Endothelial cell of umbilical vein (primary cell): Measurements from ENCODE around the gene P3H2. TPM values are rescaled to one million over a fixed set of nuclear protein-coding genes. Genes with fewer than 3 reads are reported as not detected.

Source experiments
- BruUV-seq: library from RNA; stranded (reverse); fragments of 400-500 nt; replicated peaks from 2 replicates; lab custom pipeline; 2021; lab: Mats Ljungman, UMichigan
- CTCF ChIA-PET: fragments of 300-600, 350-600 bp; sonication (Branson Sonifier 250); formaldehyde crosslinking; loops from one replicate; lab custom pipeline; 2021; ENCODE audit warnings: antibody characterized with exemption, inconsistent platforms; lab: Charles Lee
- POLR2A ChIA-PET: fragments of 300-600, 350-600 bp; sonication (Branson Sonifier 250); formaldehyde crosslinking; loops from one replicate; lab custom pipeline; 2021; ENCODE audit warnings: antibody characterized with exemption, inconsistent platforms; lab: Charles Lee
- DNase-seq: peaks from one replicate; pipeline ENCODE4 v3.0.0-alpha.2; 2011; ENCODE audit warnings: low read depth, low spot score
- FAIRE-seq: peaks from 2 replicates; lab custom pipeline; 2011; peaks lifted over from hg19 to GRCh38; lab: Jason Lieb, UNC
- H2AFZ ChIP-seq: 2 replicates; pipeline ENCODE4 v1.6.0; 2012; ENCODE audit warnings: low read depth, low read length, control low read depth, inconsistent platforms
- H3K27ac ChIP-seq: 2 replicates; pipeline ENCODE4 v1.5.1; 2011; ENCODE audit warnings: low read depth, mild to moderate bottlenecking, control low read depth, low read length, moderate library complexity; ENCODE audit not compliant: insufficient read depth
- H3K27me3 ChIP-seq, 2 experiments: 2 replicates each; pipeline versions ENCODE4 v1.6.0 to v1.6.1; 2011; ENCODE audit warnings: low read length in 2 of 2, mixed read lengths in 1 of 2; ENCODE audit not compliant: control insufficient read depth in 2 of 2, insufficient read depth in 2 of 2
- H3K36me3 ChIP-seq, 2 experiments: 2 replicates in 1 of 2; 3 replicates in 1 of 2; pipeline ENCODE4 v1.5.1; 2011; ENCODE audit warnings: low read length in 2 of 2, mild to moderate bottlenecking in 1 of 2, moderate library complexity in 1 of 2; ENCODE audit not compliant: control insufficient read depth in 2 of 2, insufficient read depth in 2 of 2; ENCODE audit errors: extremely low read depth in 1 of 2
- H3K4me1 ChIP-seq: 3 replicates; pipeline ENCODE4 v1.5.1; 2011; ENCODE audit warnings: mild to moderate bottlenecking, low read length; ENCODE audit not compliant: control insufficient read depth, insufficient read depth; ENCODE audit errors: extremely low read depth
- H3K4me2 ChIP-seq: 2 replicates; pipeline ENCODE4 v1.6.1; 2011; ENCODE audit warnings: low read length, control low read depth, mixed read lengths; ENCODE audit not compliant: insufficient read depth
- H3K4me3 ChIP-seq, 3 experiments: fragments of 200-600 bp in 1 of 3; sonication (generic), shearing (Covaris generic) in 1 of 3; replicated peaks in 1 of 3; 2 replicates each; pipeline ENCODE4 v1.5.1; 2011 to 2016; ENCODE audit warnings: control low read depth in 3 of 3, low read length in 3 of 3, mild to moderate bottlenecking in 2 of 3, inconsistent platforms in 1 of 3, low read depth in 1 of 3, moderate library complexity in 1 of 3; ENCODE audit not compliant: insufficient read depth in 1 of 3
- H3K79me2 ChIP-seq: 2 replicates; pipeline ENCODE4 v1.6.0; 2012; ENCODE audit warnings: low read length, inconsistent platforms; ENCODE audit not compliant: control insufficient read depth, insufficient read depth
- H3K9ac ChIP-seq: replicated peaks from 2 replicates; pipeline ENCODE3; 2011; ENCODE audit warnings: low read length, control low read depth; ENCODE audit not compliant: insufficient read depth; ENCODE audit errors: extremely low read depth
- H3K9me1 ChIP-seq: replicated peaks from 3 replicates; pipeline ENCODE4 v1.6.0; 2011; ENCODE audit warnings: mild to moderate bottlenecking, low read length; ENCODE audit not compliant: control insufficient read depth, insufficient read depth; ENCODE audit errors: extremely low read depth
- H3K9me3 ChIP-seq: replicated peaks from 2 replicates; pipeline ENCODE4 v1.5.1; 2012; ENCODE audit warnings: low read length, inconsistent platforms; ENCODE audit not compliant: control insufficient read depth, insufficient read depth
- H4K20me1 ChIP-seq: replicated peaks from 2 replicates; pipeline ENCODE3; 2011; ENCODE audit warnings: mild to moderate bottlenecking, low read length; ENCODE audit not compliant: control insufficient read depth, insufficient read depth; ENCODE audit errors: extremely low read depth
- GATA2 ChIP-seq: IDR thresholded peaks from 2 replicates; pipeline ENCODE4 v1.7.0; 2011; ENCODE audit warnings: low read depth, mild to moderate bottlenecking, moderate library complexity, mixed read lengths, low read length; ENCODE audit not compliant: insufficient read length, insufficient read depth
- JUN ChIP-seq: IDR thresholded peaks from 2 replicates; pipeline ENCODE4 v1.6.1; 2011; ENCODE audit warnings: borderline replicate concordance, low read depth; ENCODE audit not compliant: insufficient read length, insufficient read depth
- POLR2A ChIP-seq: IDR thresholded peaks from 2 replicates; pipeline ENCODE4 v1.6.1; 2012; ENCODE audit warnings: low read depth, mild to moderate bottlenecking, control low read depth, low read length
- POLR2AphosphoS5 ChIP-seq: IDR thresholded peaks from 2 replicates; pipeline ENCODE4 v1.6.1; 2012; ENCODE audit warnings: low read depth, mild to moderate bottlenecking, control low read depth, low read length, moderate library complexity; ENCODE audit not compliant: insufficient read depth
- dilution Hi-C: fragments of 300-500 bp; cut with MboI; formaldehyde crosslinking; loops from one replicate; pipeline ENCODE4 v1.15.0; 2019; ENCODE audit warnings: low sequenced_read_pairs; ENCODE audit not compliant: extremely low pct_ligation_motif_present
- intact Hi-C: fragments of 100-400 bp; cut with micrococcal nuclease; formaldehyde crosslinking; loops from one replicate; pipeline ENCODE4 v1.10.0; 2022
- polyA plus RNA-seq, 4 experiments: library from polyadenylated mRNA; depleted of rRNA in 3 of 4; stranded (reverse) in 3 of 4; unstranded in 1 of 4; fragments of >200 nt; gene quantifications; 2 replicates each; pipeline versions ENCODE4 v1.2.1 to v1.2.3, GENCODE V29; 2011 to 2012; ENCODE audit warnings: missing spikeins in 1 of 4
- total RNA-seq: library from RNA; stranded (reverse); gene quantifications from 2 replicates; pipeline ENCODE4 v1.2.3, GENCODE V29; 2021
- TF ChIP-seq, protein P1 (sequence below), 2 donors: IDR thresholded peaks; 1 replicate in 1 of 2; 2 replicates in 1 of 2; pipeline ENCODE4 v1.5.1; 2011; ENCODE audit warnings: low read length in 2 of 2, mild to moderate bottlenecking in 2 of 2, moderate library complexity in 2 of 2, control low read depth in 1 of 2, inconsistent platforms in 1 of 2, low read depth in 1 of 2; ENCODE audit not compliant: insufficient read depth in 1 of 2; ENCODE audit errors: extremely low read depth in 1 of 2
- TF ChIP-seq, protein P2 (sequence below): IDR thresholded peaks from 2 replicates; pipeline ENCODE4 v1.6.1; 2011; ENCODE audit not compliant: insufficient read depth, insufficient read length

The P3H2 gene
- total and polyA plus RNA-seq, 2 donors (not counting 3 experiments of a cell fraction or from before 2014, with no cell fraction given) = 6.6 to 6.8 TPM

DNA sequence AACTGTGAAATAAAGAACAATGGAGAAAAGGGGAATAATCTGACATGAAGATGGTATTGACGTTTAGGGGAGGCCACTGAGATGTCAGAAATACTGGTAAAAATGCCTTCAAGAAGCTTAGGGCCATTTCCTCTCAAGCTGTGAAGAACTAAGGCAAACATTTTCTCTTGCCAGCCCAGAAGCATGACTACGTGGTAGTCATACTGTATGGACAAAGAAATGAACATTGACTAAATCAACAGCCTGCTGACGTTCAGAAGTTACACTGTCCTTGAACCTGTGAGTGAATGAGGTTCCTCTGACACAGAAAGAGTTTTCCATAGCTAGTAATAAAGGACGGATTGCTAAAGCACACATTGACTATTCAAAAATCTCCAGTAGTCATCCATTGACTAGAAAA lies 121.0 kb downstream of the P3H2 start:
- no peaks in the 10 kb centered on the region for H3K9me3 ChIP-seq
- no peak for FAIRE-seq

DNA sequence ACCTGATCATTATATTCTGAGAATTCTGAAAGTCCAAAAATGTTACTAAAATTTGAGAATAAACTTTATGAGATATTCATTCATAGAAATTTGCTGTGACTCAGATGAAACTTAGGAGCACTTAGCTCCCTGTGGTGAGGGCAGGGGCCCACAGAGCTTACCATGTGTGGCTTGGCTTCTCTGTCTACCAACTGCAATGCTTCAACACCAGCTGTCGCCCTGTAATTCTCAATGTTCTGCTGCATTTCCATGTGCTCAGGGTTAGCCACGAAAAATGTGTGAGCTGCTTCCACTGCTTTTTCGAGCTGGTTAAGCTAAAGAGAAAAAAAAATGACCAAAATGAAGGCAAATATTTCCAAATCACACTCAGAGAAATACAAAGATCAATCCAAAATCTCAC lies 125.6 kb downstream of the P3H2 start:
- Histone ChIP-seq H4K20me1 (no peaks in the 10 kb centered on the region), H2AFZ (no peak overlapping the region), H3K4me2 (no peak overlapping the region), H3K9ac (no peak overlapping the region), H3K36me3 (no peaks in the 10 kb centered on the region), H3K27me3 (no peaks in the 10 kb centered on the region), H3K4me1 (no peaks in the 10 kb centered on the region), H3K9me3 (no peaks in the 10 kb centered on the region), H3K79me2 (no peaks in the 10 kb centered on the region), H3K4me3 (no peak overlapping the region), H3K9me1 (no peaks in the 10 kb centered on the region), H3K27ac (no peak overlapping the region)
- DNase-seq (no peak), FAIRE-seq (no peak)
- intact Hi-C loops = no loop called here
- CTCF ChIA-PET = interaction anchor here (0.9 to 1.4 kb wide), 3 partner anchors 11 to 28 kb away, joined by 3 read pairs; no protein-coding TSS in a partner anchor
- TF ChIP-seq, protein P1, sequence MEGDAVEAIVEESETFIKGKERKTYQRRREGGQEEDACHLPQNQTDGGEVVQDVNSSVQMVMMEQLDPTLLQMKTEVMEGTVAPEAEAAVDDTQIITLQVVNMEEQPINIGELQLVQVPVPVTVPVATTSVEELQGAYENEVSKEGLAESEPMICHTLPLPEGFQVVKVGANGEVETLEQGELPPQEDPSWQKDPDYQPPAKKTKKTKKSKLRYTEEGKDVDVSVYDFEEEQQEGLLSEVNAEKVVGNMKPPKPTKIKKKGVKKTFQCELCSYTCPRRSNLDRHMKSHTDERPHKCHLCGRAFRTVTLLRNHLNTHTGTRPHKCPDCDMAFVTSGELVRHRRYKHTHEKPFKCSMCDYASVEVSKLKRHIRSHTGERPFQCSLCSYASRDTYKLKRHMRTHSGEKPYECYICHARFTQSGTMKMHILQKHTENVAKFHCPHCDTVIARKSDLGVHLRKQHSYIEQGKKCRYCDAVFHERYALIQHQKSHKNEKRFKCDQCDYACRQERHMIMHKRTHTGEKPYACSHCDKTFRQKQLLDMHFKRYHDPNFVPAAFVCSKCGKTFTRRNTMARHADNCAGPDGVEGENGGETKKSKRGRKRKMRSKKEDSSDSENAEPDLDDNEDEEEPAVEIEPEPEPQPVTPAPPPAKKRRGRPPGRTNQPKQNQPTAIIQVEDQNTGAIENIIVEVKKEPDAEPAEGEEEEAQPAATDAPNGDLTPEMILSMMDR (IDR thresholded peaks at IDR 0.05; ENCODE audit: extremely low read depth in 1 of 2, insufficient read depth in 1 of 2, low read depth in 1 of 2, low read length in 2 of 2) = no peak
- no peak for TF ChIP-seq POLR2A
- TF ChIP-seq JUN = no peak
- no peak for TF ChIP-seq GATA2
- TF ChIP-seq, protein P2, sequence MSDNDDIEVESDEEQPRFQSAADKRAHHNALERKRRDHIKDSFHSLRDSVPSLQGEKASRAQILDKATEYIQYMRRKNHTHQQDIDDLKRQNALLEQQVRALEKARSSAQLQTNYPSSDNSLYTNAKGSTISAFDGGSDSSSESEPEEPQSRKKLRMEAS = no peak
- POLR2A ChIA-PET = no interaction called here
- dilution Hi-C loops = no loop called here
- BruUV-seq = no TSS peak

More for the DNA sequence above, 121.0 kb downstream of the P3H2 start:
- dilution Hi-C loops = no loop called here
- intact Hi-C loops = loop anchor here (5.0 kb wide), 2 partner anchors 32 to 312 kb away; no protein-coding TSS in a partner anchor
- Histone ChIP-seq H4K20me1 (no peaks in the 10 kb centered on the region), H3K4me2 (no peak overlapping the region), H3K79me2 (no peaks in the 10 kb centered on the region), H3K9ac (no peak overlapping the region), H3K9me1 (no peaks in the 10 kb centered on the region), H2AFZ (peak overlapping the region; percentile 26), H3K36me3 (no peaks in the 10 kb centered on the region), H3K27ac (no peak overlapping the region), H3K4me1 (peaks cover 16% of the 10 kb centered on the region), H3K4me3 (no peak overlapping the region), H3K27me3 (no peaks in the 10 kb centered on the region)
- TF ChIP-seq POLR2AphosphoS5 = no peak
- no peak for DNase-seq
- ChIA-PET CTCF (interaction anchor here (1.3 kb wide), 2 partner anchors 13 to 16 kb away, joined by 3 to 4 read pairs; no protein-coding TSS in a partner anchor), POLR2A (no interaction called here)
- BruUV-seq = no TSS peak
